Erythroblast (primary cell): ENCODE data around the gene FANCC.

Source experiments
- GATA1 ChIP-seq: IDR thresholded peaks from 2 replicates; pipeline ENCODE4 v1.6.1; 2011; ENCODE audit warnings: low read depth, mild to moderate bottlenecking, control low read depth, low read length, moderate library complexity
- POLR2A ChIP-seq: IDR thresholded peaks from 2 replicates; pipeline ENCODE4 v1.6.1; 2011; ENCODE audit warnings: mild to moderate bottlenecking, low read length

- TF ChIP-seq POLR2A (no peak), GATA1 (no peak)
Measured at GRCh38 chr9:95150903-95151302, 166.6 kb downstream of the FANCC start.
